UCSD-AML1 (cell line): ENCODE results near the gene CAMTA2.

Source experiments
- DNase-seq: peaks from one replicate; lab custom pipeline; 2025; ENCODE audit not compliant: unreplicated experiment; lab: John Stamatoyannopoulos, UW

Gene CAMTA2

GRCh38 chr17:4999430-5000093 is 12.1 kb upstream of the CAMTA2 start:
- DNase-seq: no peak

- no peak for DNase-seq
Observed at GRCh38 chr17:4998732-4999429, 11.4 kb upstream of the CAMTA2 start.

GRCh38 chr17:4998027-4998731 is 10.7 kb upstream of the CAMTA2 start:
- no peak for DNase-seq

DNA sequence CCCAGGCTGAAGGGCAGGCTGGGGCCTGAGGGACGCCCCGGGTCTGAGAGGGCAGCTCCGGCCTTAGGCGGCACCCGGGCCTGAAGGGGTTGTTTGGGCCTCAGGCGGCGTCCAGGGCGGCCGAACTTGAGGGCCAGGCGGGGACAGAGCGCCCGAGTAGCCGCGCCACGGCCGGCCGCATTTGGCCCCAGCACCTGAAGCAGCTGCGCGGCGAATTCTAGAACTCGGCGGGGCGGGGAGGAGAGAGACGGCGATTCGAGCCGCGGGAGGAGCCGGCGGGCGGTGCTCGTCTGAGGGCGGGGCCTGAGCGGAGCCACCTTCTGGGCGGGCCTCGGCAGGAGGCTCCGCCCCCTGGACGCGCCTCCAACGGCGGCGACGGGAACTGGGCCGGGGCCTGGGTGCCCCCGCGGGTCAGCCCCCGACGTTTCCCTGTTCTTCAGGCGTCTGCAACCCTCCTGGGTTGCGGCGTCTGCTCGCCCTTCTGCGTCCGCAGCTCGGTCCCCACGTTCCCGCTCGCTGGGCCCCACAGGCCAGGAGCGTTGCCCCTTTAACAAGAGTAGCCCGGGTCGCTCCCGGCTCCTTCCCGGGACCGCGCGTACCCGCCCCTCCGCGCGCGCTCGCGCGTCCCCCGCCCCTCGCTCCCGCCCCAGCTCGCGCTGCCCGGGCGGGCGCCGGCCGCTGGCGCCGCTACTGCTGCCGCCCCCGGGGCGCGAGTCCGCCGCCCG is 10.0 kb upstream of the CAMTA2 start, which contains the start of the genes INCA1 and KIF1C:
Gene INCA1 (minus strand): TSS at position 221 of the 725 bp plus-strand sequence. CDS start 3,085 bp downstream, outside the sequence.
Gene KIF1C (plus strand): TSS at position 649 of the 725 bp plus-strand sequence. CDS start 2,297 bp downstream, outside the sequence.
- DNase-seq: peak; percentile 90

- DNase-seq: no peak
Observed at GRCh38 chr17:4994081-4994595, 6.7 kb upstream of the CAMTA2 start.

DNA sequence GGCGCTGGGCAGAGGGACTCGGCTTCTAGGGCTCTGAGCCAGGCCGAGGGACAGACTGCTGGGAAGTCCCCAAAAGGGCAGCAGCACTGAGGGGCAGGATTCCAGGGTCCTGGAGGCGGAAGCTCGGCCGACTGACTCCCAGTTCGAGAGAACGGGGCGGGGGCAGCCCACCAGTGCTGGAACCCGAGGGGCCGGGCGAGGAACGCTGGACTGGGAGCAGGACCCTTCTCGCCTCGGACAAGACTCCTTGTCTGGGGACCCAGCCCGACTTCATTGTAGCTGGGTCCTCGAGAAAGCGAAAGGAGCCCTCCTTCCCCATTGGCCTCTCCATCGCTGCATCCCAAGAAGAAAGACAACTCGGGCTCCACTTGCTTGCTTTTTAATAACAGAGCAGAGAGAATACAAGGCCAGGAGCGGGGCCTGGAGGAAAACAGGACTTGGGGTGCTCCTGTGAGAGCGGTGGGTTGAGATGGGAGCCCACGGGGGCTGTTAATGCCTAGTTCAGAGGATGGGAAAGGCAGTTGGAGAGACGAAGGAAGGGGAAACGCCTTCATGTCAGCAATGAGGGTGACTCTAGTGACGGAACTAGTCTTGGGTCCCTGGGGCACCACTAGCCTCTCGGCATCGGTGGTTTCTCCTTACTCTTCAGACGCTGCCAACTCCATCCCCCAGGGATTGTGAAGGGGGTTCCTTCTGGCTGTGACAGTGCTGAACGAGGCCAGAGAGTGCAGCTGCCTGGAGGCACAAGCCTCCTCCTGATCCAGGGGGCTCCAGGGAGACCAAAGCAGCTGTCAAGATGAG is 492 bp upstream of the CAMTA2 start:
- peak; percentile 49 for DNase-seq

DNA sequence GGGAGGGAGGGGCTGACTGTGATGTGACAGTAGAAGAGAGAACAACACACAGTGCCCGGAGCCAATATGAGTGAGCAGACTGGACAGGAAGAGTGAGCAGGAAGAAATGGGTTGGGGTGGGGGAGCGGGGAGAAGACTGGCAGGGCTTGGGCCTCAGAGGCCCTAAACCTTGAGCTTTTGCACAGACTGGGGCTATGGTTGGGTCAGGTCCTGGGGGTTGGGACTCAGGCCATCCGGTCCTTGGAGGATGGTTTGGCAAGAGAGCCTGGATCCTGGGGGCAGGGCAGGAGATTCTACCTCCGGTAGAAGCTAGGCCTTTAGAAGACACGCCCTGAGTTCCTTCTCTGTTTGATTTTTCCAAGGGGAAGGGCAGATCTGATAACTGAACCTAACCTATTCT is 1.1 kb downstream of the CAMTA2 start:
- DNase-seq: peak; percentile 54

DNA sequence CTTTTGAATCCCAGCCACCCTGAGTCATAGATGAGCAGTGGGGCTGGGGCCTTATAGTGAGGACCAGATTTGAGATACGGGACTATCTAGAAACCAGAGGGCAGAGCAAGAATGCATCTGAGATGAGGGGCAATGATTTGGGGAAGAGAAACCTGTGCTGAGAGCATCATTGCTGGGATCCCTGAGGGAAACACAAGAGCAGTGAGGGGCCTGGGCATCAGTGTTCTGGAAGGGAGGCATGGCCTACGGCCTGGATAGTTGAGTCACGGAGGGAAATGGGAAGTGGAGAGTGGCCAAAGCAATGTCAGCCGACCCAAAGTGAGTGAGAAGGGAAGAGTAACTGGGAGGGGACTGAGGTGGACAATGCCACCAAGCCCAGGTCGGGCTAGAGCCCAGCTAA is 5.2 kb downstream of the CAMTA2 start:
- DNase-seq: no peak

- DNase-seq: no peak
Observed at GRCh38 chr17:4980644-4981216, 6.7 kb downstream of the CAMTA2 start.

GRCh38 chr17:4978726-4979125 is 8.7 kb downstream of the CAMTA2 start:
- peak; percentile 41 for DNase-seq

- no peak for DNase-seq
Observed at GRCh38 chr17:4974115-4974670, 13.3 kb downstream of the CAMTA2 start.

- DNase-seq: no peak
Observed at GRCh38 chr17:4973256-4974114, 14.0 kb downstream of the CAMTA2 start.

DNA sequence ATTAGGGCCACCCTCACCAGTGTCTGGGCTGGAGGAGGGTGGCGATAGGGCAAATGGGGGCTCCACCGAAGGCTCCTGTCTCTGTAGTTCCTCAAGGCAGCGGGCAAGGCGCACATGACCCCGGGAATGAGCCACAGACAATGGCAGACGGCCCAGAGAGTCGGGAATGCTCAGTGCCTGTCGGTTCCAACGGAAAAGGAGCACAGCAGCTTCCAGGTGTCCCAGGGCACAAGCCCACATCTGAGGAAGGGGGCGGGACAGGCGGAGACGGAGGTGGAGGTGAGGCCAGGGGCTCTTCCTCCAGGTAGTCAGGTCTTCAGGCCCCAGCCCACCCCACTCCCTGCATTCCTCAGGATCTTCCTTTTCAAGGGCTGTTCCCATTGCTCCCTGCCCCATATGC is 14.7 kb downstream of the CAMTA2 start:
- no peak for DNase-seq

GRCh38 chr17:4972322-4972721 is 15.2 kb downstream of the CAMTA2 start:
- DNase-seq: no peak

DNA sequence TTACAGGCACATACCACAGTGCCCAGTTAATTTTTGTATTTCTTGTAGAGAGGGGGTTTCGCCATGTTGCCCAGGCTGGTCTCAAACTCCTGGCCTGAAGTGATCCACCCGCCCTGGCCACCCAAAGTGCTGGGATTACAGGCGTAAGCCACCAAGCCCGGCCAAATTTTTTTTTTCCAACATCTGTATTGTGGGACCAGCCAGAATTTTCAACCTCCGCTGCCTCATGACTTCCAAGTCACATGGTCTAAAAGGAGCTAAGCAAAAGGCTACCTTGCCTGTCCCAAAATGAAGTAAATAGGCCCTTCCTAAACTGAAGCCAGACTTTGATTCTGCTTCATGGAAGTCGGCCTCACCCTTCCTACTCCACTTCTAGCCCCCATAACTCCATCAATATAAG is 15.6 kb downstream of the CAMTA2 start:
- DNase-seq: no peak

- no peak for DNase-seq
Observed at GRCh38 chr17:4970273-4970672, 17.2 kb downstream of the CAMTA2 start.

- DNase-seq: no peak
Observed at GRCh38 chr17:4969551-4970173, 17.8 kb downstream of the CAMTA2 start.

- peak; percentile 29 for DNase-seq
Observed at GRCh38 chr17:4969047-4969550, 18.4 kb downstream of the CAMTA2 start.
